HCT116 (cell line): ENCODE data around the gene SH3RF2.

Source experiments
- CTCF ChIP-seq, 3 experiments: fragments of 200-600 bp in 1 of 3; sonication (generic) in 1 of 3; IDR thresholded peaks in 2 of 3; conservative IDR thresholded peaks in 1 of 3; 2 replicates each; pipeline ENCODE4 v1.5.1; 2012 to 2017; ENCODE audit warnings: low read depth in 2 of 3, low read length in 2 of 3, antibody characterized with exemption in 1 of 3, borderline replicate concordance in 1 of 3, control low read depth in 1 of 3, mild to moderate bottlenecking in 1 of 3, mixed read lengths in 1 of 3, mixed run types in 1 of 3, moderate library complexity in 1 of 3; ENCODE audit not compliant: insufficient read depth in 1 of 3
- EGR1 ChIP-seq: IDR thresholded peaks from 2 replicates; pipeline ENCODE4 v1.6.1; 2012; ENCODE audit warnings: low read depth
- EZH2 ChIP-seq: fragments of 200-600 bp; sonication (generic); IDR thresholded peaks from 2 replicates; pipeline ENCODE4 v1.6.1; 2017; ENCODE audit warnings: antibody characterized with exemption, mixed run types
- ZBTB33 ChIP-seq: IDR thresholded peaks from 2 replicates; pipeline ENCODE4 v1.6.1; 2011; ENCODE audit warnings: mild to moderate bottlenecking, low read length, moderate library complexity; ENCODE audit not compliant: insufficient replicate concordance; ENCODE audit errors: extremely low read depth
- TF ChIP-seq, protein P1 (sequence below): IDR thresholded peaks from 2 replicates; pipeline ENCODE4 v1.6.1; 2012; ENCODE audit warnings: low read depth

GRCh38 chr5:145957388-145957787 is 21.0 kb downstream of the SH3RF2 start:
- TF ChIP-seq EZH2 (no peak), CTCF (IDR thresholded peaks at IDR 0.05 in 2 of 3, conservative IDR thresholded peaks at IDR 0.05 in 1 of 3; ENCODE audit: borderline replicate concordance in 1 of 3, insufficient read depth in 1 of 3, low read depth in 2 of 3, low read length in 2 of 3) (no peak), ZBTB33 (no peak), EGR1 (no peak)
- TF ChIP-seq, protein P1, sequence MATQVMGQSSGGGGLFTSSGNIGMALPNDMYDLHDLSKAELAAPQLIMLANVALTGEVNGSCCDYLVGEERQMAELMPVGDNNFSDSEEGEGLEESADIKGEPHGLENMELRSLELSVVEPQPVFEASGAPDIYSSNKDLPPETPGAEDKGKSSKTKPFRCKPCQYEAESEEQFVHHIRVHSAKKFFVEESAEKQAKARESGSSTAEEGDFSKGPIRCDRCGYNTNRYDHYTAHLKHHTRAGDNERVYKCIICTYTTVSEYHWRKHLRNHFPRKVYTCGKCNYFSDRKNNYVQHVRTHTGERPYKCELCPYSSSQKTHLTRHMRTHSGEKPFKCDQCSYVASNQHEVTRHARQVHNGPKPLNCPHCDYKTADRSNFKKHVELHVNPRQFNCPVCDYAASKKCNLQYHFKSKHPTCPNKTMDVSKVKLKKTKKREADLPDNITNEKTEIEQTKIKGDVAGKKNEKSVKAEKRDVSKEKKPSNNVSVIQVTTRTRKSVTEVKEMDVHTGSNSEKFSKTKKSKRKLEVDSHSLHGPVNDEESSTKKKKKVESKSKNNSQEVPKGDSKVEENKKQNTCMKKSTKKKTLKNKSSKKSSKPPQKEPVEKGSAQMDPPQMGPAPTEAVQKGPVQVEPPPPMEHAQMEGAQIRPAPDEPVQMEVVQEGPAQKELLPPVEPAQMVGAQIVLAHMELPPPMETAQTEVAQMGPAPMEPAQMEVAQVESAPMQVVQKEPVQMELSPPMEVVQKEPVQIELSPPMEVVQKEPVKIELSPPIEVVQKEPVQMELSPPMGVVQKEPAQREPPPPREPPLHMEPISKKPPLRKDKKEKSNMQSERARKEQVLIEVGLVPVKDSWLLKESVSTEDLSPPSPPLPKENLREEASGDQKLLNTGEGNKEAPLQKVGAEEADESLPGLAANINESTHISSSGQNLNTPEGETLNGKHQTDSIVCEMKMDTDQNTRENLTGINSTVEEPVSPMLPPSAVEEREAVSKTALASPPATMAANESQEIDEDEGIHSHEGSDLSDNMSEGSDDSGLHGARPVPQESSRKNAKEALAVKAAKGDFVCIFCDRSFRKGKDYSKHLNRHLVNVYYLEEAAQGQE, result no peak
